Kidney tubule cell (primary cell): ENCODE results near the gene ISCU.
"Not testable (repeated sequence)": the region's sequence is repeated elsewhere in the genome, so short reads cannot be mapped to it uniquely, and the experiment has no call there.

Experiments
- DNase-seq: peaks from one replicate; pipeline ENCODE4 v3.0.0-alpha.2; 2018; ENCODE audit warnings: low spot score

ISCU gene

DNA sequence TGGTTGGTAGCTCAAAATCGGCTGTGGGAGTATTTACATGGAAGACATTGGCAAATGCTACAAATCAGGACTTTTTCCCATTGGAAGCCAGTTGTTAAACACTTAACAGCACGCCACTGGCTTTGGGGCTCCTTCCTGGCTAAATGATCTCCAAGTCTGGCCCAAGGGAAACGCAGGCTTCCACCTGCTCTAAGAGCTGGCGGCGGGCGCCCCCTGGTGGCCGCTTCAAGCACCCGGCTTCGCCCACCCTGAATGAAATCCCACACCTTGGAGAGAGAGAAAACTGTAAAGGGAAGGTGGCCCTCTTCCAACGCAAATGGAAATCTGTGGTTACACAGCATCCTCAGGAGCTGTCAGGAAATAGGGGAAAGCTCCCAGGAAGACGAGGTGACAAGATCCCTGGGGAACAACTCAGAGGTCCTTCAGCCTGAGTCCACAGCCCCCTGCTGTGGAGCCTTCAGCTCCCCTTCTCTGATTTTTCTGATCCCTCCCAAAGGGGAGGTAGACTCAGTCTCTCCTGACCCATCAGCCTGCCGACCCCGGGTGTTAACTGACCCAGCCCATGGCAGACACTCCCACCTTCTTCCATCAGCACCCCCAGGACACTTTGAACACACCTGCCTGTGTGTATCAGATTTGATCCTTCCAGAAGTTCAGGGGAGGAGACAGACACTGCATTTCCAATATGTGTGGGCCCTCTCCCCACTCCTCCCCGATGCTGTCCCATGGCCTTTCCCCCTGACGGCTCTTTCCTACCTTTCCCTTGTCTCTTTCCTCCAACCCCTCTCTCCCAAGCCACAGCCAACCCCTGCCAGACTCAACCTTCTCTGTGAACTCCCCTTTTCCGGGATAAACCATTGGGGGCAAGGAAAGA is 55.9 kb downstream of the ISCU start:
- DNase-seq, result peak; percentile 85

DNA sequence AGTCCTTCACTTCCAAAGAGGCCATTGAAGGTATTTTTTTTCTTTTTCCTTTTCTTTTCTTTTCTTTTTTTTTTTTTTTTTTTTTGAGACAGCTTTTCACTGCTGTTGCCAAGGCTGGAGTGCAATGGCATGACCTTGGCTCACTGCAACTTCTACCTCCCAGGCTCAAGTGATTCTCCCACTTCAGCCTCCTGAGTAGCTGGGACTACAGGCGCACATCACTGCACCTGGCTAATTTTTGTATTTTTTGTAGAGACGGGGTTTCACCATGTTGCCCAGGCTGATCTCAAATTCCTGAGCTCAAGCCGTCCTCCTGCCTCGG is 56.5 kb downstream of the ISCU start:
- DNase-seq, result not testable (repeated sequence)
